HCT116 (cell line): ENCODE results near the gene BNC2.

ENCODE experiments used
- CTCF ChIP-seq, 3 experiments: fragments of 200-600 bp in 1 of 3; sonication (generic) in 1 of 3; IDR thresholded peaks in 2 of 3; conservative IDR thresholded peaks in 1 of 3; 2 replicates each; pipeline ENCODE4 v1.5.1; 2012 to 2017; ENCODE audit warnings: low read depth in 2 of 3, low read length in 2 of 3, antibody characterized with exemption in 1 of 3, borderline replicate concordance in 1 of 3, control low read depth in 1 of 3, mild to moderate bottlenecking in 1 of 3, mixed read lengths in 1 of 3, mixed run types in 1 of 3, moderate library complexity in 1 of 3; ENCODE audit not compliant: insufficient read depth in 1 of 3
- EZH2 ChIP-seq: fragments of 200-600 bp; sonication (generic); IDR thresholded peaks from 2 replicates; pipeline ENCODE4 v1.6.1; 2017; ENCODE audit warnings: antibody characterized with exemption, mixed run types
- EZH2phosphoT487 ChIP-seq: fragments of 200-600 bp; IDR thresholded peaks from 2 replicates; pipeline ENCODE4 v1.6.1; 2018; ENCODE audit warnings: antibody characterized with exemption, borderline replicate concordance
- JUND ChIP-seq: IDR thresholded peaks from 2 replicates; pipeline ENCODE4 v1.6.1; 2012
- POLR2A ChIP-seq: IDR thresholded peaks from 2 replicates; pipeline ENCODE4 v1.7.0; 2011; ENCODE audit warnings: borderline replicate concordance; ENCODE audit not compliant: insufficient read depth, insufficient read length; ENCODE audit errors: extremely low read depth
- POLR2AphosphoS5 ChIP-seq: IDR thresholded peaks from 2 replicates; pipeline ENCODE4 v1.6.1; 2011; ENCODE audit warnings: mild to moderate bottlenecking, low read depth, low read length, moderate library complexity
- RAD21 ChIP-seq: IDR thresholded peaks from 2 replicates; pipeline ENCODE4 v1.6.1; 2012; ENCODE audit warnings: low read depth, mild to moderate bottlenecking
- SIN3A ChIP-seq: IDR thresholded peaks from 2 replicates; pipeline ENCODE4 v1.6.1; 2012; ENCODE audit warnings: low read depth
- TCF7L2 ChIP-seq: IDR thresholded peaks from 2 replicates; pipeline ENCODE4 v1.7.0; 2011; ENCODE audit warnings: borderline replicate concordance, inconsistent platforms; ENCODE audit not compliant: insufficient read depth, insufficient read length; ENCODE audit errors: extremely low read depth
- ZNF274 ChIP-seq: fragments of 200-500 bp; sonication (Bioruptor generic); IDR thresholded peaks from 2 replicates; pipeline ENCODE4 v1.6.1; 2014; ENCODE audit warnings: mild to moderate bottlenecking, low read depth, low read length, inconsistent platforms

- TF ChIP-seq CTCF (IDR thresholded peaks at IDR 0.05 in 2 of 3, conservative IDR thresholded peaks at IDR 0.05 in 1 of 3; ENCODE audit: borderline replicate concordance in 1 of 3, insufficient read depth in 1 of 3, low read depth in 2 of 3, low read length in 2 of 3) (no peak), EZH2 (no peak), JUND (no peak), SIN3A (no peak), EZH2phosphoT487 (no peak), RAD21 (no peak), ZNF274 (no peak), TCF7L2 (no peak), POLR2AphosphoS5 (no peak), POLR2A (no peak)
These were observed 344.1 kb downstream of the BNC2 start for GRCh38 chr9:16526380-16526779.
